NK-92 treated with Interleukin-12 subunit alpha and Interleukin-12 subunit beta, amount 100 ng/mL, for 24 hours (cell line): Measurements from ENCODE around the gene MPL.

Source experiments
- DNase-seq: peaks from one replicate; lab custom pipeline; 2025; lab: John Stamatoyannopoulos, UW

The MPL gene

DNA sequence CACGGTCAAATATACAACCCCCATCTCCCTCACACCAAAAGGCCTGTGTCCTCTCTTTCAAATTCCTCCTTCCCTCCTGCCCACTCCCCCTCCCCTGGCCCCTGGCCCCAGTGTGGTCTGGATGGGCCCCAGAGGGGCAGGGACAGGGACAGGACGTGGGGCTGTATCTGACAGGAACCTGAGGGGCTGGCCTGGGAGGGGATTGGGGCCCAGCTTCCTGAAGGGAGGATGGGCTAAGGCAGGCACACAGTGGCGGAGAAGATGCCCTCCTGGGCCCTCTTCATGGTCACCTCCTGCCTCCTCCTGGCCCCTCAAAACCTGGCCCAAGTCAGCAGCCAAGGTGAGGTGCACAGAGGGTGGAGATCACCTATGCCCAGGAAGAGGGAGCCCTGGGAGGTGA lies at the start of gene MPL:
TSS of gene MPL (plus strand) at position 231 of the 400 bp plus-strand sequence. CDS start at position 262, 31 bp downstream.
- no peak for DNase-seq

- no peak for DNase-seq
Observed at GRCh38 chr1:43288058-43288784, 49.4 kb upstream of the MPL start.

DNA sequence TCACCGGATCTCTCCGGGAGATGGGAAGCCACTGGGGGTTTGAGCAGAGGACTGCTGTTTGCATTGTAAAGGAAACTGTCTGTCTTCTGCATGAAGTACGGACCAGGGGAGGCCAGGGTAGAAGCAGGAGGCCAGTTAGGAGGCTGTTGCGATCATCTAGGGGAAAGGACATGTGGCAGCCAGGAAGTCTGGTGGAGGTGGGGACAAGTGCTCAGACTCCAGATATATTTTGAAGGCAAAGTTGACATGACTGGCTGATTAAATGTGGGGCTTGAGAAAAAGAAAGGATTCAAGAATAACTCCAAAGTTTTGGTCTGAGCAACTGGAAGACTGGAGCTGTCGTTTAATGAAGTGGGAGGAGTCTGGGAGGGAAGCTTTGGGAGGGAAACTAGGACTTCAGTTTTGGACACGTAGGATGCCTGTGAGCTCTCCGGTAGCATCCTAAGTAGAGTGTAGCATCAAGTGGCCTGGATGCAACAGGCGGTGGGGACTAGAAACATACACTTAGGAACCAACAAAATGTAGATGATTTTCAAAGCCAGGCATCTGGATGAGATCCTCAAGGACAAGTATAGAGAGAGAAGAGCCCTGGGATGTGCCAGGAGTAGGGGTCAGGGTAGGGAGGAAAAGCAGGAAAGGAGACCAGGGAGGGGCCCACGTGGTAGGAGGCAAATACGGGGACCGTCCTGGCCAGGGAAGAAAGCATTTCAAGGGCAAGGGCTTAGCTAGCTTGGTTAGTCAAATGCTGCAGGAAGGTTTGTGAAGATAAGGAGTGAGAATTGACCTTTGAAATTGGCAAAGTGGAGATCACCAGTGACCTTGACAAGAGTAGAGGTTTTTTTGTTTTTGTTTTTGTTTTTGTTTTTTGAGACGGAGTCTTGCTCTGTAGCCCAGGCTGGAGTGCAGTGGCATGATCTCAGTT lies 48.6 kb upstream of the MPL start:
- no peak for DNase-seq

GRCh38 chr1:43292216-43292615 lies 45.4 kb upstream of the MPL start:
- no peak for DNase-seq

DNA sequence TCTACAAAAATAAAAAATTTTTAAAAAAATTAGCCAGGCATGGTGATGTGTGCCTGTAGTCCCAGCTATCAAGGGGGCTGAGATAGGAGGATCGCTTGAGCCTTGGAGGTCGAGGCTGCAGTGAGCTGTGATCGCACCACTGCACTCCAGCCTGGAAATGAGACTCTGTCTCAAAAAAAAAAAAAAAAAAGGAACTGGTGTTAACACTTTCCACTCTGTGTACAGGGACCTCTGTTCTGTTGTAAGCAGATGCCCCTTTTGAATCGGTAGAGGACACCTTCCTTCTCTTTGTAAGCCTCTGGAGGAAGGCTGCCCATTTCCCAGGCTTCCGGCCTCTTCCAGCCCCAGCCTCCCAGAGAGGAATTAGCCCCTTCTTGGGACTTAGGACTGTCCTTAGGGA lies 44.9 kb upstream of the MPL start:
- DNase-seq: no peak

DNA sequence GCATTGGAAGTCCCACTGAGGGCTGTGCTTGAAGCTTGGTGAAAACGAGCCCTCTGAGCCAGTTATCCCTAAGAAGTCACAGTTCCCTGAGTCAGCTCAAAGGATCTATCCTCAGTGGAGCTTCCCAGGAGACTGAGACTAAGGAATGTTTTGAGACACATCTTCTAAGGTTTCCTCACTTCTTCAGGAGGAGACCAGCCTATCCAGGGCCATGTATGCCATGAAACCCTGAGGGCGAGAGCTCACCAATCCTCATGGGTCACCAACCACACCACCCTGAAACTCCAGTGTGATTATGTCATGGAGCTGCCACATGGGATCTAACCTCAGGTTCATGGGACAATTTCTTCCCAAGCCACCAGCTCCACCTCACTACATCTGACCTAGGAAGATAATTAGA lies 44.4 kb upstream of the MPL start:
- no peak for DNase-seq

DNA sequence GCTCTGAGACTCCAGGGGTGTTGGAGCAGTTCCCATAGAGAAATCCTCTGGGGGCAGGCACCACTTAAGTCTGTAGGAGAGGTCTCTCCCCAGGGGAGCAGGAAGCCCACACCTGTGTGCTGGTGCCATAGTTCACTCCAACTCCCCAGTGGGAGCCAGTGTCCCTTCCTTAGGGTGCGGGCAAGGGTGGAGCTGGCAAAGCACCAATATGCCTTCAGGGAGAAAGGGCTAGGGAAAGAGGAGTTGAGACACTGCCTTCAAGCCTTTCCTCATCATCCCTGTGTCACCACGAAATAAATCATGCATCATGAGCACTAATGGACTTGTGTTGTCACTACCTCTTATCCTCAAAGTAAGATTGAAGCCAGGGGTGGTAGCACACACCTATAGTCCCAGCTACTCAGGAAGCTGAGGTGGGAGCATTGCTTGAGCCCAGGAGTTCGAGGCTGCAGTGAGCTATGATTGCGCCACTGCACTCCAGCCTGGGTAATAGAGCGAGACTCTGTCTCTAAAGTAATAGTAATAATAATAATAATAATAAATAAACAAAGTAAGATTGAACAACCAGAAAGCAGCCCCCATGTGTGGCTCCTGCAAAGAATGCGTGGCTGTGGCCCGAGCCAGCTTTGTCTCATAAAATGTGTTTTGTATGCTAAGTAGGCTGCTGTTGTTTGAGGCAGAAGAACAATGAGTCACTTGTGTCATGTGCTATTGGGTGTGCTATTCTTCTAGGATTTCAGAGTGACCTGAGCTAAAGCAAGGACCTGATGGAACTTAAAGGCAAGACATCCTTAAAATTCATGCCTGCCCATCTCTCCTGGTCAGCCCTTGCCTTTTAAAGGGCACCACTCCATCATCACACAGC lies 43.5 kb upstream of the MPL start:
- DNase-seq: no peak

DNA sequence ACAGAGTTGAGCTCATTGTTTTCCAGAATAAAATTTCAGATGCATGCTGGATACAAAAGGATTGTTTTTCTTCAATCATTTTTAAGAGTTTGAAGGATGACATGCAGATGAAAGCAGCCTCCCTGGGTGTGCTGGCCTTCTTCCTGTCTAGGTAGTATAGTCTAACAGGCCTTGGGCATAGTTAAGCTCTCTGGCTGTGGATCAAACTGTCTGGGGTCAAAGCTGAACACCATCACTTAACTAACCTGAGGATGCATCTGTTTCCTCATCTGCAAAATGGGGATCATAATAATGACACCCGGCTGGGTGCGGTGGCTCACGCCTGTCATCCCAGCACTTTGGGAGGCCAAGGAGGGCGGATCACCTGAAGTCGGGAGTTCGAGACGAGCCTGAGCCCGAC lies 42.9 kb upstream of the MPL start:
- no peak for DNase-seq

GRCh38 chr1:43296207-43296606 lies 41.4 kb upstream of the MPL start:
- DNase-seq: no peak

DNA sequence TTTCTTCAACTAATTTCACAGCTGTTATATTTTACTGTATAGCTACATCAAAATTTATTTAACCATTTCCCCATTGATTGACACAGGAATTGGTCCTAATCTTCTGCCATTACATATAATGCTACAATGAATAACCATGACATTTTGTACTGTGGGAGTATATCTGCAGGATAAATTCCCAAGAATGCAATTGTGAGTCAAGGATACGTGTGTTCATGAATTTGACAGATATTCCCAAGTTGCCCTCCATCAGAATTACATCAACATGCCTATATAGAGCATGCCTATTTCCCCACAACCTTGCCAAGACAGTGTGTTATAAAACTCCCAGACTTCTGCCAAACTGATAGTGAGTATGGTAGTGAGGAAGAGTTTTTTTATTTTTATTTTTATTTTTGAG lies 39.6 kb upstream of the MPL start:
- DNase-seq: no peak

GRCh38 chr1:43299101-43299500 lies 38.5 kb upstream of the MPL start:
- no peak for DNase-seq

- no peak for DNase-seq
Observed at GRCh38 chr1:43300378-43301094, 37.1 kb upstream of the MPL start, which contains the start of gene TIE1. TSS of gene TIE1 (plus strand) at chr1:43300982. CDS start at chr1:43301072, 90 bp downstream.

DNA sequence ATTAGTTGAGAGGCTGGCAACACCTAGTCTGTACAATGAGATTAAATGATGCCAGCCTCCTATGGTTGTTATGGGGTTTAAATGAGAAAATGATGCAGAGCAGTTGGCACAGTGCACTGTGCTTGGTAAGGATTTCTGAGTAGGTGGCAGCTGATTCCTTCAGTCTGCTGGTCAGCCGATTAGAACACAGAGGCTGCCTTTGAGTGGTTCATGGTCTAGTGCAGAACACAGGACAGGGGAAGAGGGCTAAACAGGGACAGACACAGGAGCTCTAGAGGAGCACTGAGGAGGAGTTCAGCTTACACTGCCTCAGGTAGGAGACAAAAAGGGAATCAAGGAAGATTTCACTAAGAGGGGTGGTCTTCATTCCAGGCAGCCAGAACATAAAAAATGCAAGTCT lies 35.4 kb upstream of the MPL start:
- DNase-seq: no peak

GRCh38 chr1:43302721-43303470 lies 34.7 kb upstream of the MPL start:
- DNase-seq: no peak

DNA sequence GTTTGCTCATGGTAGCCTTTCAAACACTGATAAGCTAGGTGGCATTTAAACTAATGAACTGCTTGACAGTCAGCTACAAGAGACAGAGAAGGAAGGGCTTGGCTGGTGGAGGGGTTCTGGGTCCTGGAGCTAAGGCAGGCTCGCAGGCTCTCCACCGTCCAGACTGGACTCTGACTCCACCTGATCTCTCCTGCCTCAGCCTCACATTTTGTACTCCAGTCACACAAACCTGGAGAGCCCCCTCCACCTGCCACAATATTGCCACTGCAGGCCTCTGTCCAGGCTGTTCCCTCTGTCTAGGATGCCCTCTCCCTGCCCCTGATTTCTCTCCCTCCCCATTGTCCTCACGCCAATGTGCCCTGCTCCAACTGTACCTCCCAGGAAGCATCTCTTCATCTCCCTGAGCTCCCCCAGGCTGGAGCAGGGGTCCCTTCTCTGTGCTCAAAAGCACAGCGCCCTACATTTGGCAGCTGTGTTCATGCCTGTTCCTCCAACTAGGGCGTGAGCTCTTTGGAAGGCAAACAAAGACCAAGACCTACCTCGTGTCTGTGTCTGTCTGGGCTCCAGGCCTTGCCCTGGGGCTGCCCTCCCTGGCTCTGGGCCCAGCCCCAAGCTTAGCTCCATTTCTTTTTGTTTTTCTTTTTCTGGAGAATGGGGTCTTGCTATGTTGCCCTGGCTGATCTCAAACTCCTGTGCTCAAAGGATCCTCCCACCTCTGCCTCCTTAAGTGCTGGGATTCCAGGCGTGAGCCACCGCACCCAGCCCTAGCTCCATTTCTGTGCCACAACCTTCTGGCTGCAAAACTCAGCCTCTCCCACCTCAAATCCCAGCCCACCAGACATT lies 33.9 kb upstream of the MPL start:
- DNase-seq: no peak

DNA sequence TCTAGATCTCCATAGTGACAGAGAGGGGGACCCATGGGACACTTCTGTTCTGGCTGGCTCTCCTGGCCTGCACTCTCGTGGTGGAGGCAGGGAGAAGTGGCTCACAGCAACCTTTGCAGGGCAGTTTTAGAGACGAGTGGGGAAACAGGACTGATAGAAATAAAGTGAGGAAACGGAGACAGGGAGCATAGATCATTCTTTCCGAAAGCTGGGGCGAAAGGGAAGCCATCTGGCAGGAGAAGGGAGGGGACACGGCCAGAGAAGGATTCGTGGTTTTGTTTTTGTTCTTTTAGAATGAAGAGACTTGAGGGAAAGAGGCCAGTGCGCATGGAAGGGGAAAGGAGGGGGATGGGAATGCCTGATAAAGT lies 33.3 kb upstream of the MPL start:
- no peak for DNase-seq

- DNase-seq: no peak
Observed at GRCh38 chr1:43304771-43305300, 32.8 kb upstream of the MPL start.

DNA sequence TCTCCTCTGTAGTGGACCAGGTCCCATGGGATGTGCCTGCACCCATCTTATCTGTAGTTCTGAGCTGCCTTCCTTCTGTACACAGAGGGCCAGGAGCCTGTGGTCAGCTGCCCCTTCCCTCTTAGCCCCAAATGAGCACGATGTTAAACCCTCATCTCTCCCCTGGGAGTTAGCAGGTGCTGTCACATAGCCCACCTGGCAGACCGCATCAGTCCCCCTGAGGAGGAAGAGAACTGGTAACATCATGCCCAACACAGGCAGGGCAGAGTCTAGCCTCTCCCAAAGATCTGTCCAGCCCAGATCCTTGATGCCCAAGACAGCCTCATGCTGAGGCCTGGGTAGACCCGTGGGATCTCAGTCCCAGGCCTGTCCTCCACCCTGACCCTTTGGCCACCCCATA lies 32.2 kb upstream of the MPL start:
- DNase-seq: no peak

- DNase-seq: no peak
Observed at GRCh38 chr1:43305926-43306687, 31.5 kb upstream of the MPL start.
